Measurements from ENCODE around the gene TRAPPC2.
A peak's percentile ranks its signal among the peaks of the same experiment; 100 is the strongest.

Gene TRAPPC2

GRCh38 chrX:13734278-13735172 lies at the start of gene TRAPPC2, which contains the start of gene OFD1:
Gene TRAPPC2, minus strand, starts transcription at chrX:13734620. Its CDS starts 14,657 bp downstream, at chrX:13719963.
Gene OFD1, plus strand, starts transcription at chrX:13734748. Its CDS starts 324 bp downstream, at chrX:13735072.
- DNase-seq (ENCODE audit: extremely low read depth, low read depth), result peak; percentile 89
- TF ChIP-seq CTCF (IDR thresholded peaks at IDR 0.05; ENCODE audit: low read depth, low read length), result no peak

- DNase-seq (ENCODE audit: extremely low read depth, low read depth), result no peak
- no peak for TF ChIP-seq CTCF (IDR thresholded peaks at IDR 0.05; ENCODE audit: low read depth, low read length)
These were observed 46.5 kb upstream of the TRAPPC2 start for GRCh38 chrX:13780868-13781427.

- TF ChIP-seq CTCF (IDR thresholded peaks at IDR 0.05; ENCODE audit: low read depth, low read length), result no peak
- DNase-seq (ENCODE audit: extremely low read depth, low read depth), result peak; percentile 3
These were observed 44.5 kb upstream of the TRAPPC2 start for GRCh38 chrX:13778916-13779315.

GRCh38 chrX:13776387-13776786 lies 42.0 kb upstream of the TRAPPC2 start:
- TF ChIP-seq CTCF (IDR thresholded peaks at IDR 0.05; ENCODE audit: low read depth, low read length), result no peak
- DNase-seq (ENCODE audit: extremely low read depth, low read depth), result no peak

- TF ChIP-seq CTCF (IDR thresholded peaks at IDR 0.05; ENCODE audit: low read depth, low read length), result no peak
- no peak for DNase-seq (ENCODE audit: extremely low read depth, low read depth)
These were observed 41.4 kb upstream of the TRAPPC2 start for GRCh38 chrX:13775837-13776236.

GRCh38 chrX:13774696-13775095 lies 40.3 kb upstream of the TRAPPC2 start:
- DNase-seq (ENCODE audit: extremely low read depth, low read depth), result no peak
- TF ChIP-seq CTCF (IDR thresholded peaks at IDR 0.05; ENCODE audit: low read depth, low read length), result no peak

- no peak for DNase-seq (ENCODE audit: extremely low read depth, low read depth)
- no peak for TF ChIP-seq CTCF (IDR thresholded peaks at IDR 0.05; ENCODE audit: low read depth, low read length)
These were observed 35.7 kb upstream of the TRAPPC2 start for GRCh38 chrX:13770013-13770535.
